Calu3 (cell line): Measurements from ENCODE around the gene ARID5B. TPM values are rescaled to one million over a fixed set of nuclear protein-coding genes. Genes with fewer than 3 reads are reported as not detected.

ENCODE experiments used
- BruUV-seq: library from RNA; stranded (reverse); fragments of 400-500 nt; replicated peaks from 2 replicates; lab custom pipeline; 2021; lab: Mats Ljungman, UMichigan
- CTCF ChIA-PET: fragments of 300-600 bp; sonication (Branson Sonifier 250); formaldehyde crosslinking; loops from one replicate; lab custom pipeline; 2022; ENCODE audit warnings: antibody characterized with exemption; lab: Charles Lee
- DNase-seq: peaks from one replicate; pipeline ENCODE4 v3.0.0; 2022
- H3K27ac Mint-ChIP-seq: one replicate; pipeline ENCODE4 v1.8.0; 2022; ENCODE audit warnings: mixed read lengths; ENCODE audit not compliant: unreplicated experiment
- H3K27me3 Mint-ChIP-seq: one replicate; pipeline ENCODE4 v1.8.0; 2022; ENCODE audit warnings: mixed read lengths; ENCODE audit not compliant: unreplicated experiment
- H3K36me3 Mint-ChIP-seq: one replicate; pipeline ENCODE4 v1.8.0; 2022; ENCODE audit warnings: mild to moderate bottlenecking, moderate library complexity, mixed read lengths; ENCODE audit not compliant: insufficient read depth, unreplicated experiment
- H3K4me1 Mint-ChIP-seq: one replicate; pipeline ENCODE4 v1.8.0; 2022; ENCODE audit warnings: mild to moderate bottlenecking, low read depth, mixed read lengths; ENCODE audit not compliant: unreplicated experiment
- H3K4me3 Mint-ChIP-seq: one replicate; pipeline ENCODE4 v1.8.0; 2022; ENCODE audit warnings: mild to moderate bottlenecking, low read depth, moderate library complexity, mixed read lengths; ENCODE audit not compliant: unreplicated experiment
- H3K9me3 Mint-ChIP-seq: one replicate; pipeline ENCODE4 v1.8.0; 2022; ENCODE audit warnings: low read depth, mixed read lengths; ENCODE audit not compliant: unreplicated experiment
- CTCF ChIP-seq: fragments of 200-600 bp; IDR thresholded peaks from one replicate; pipeline ENCODE4 v1.8.0; 2022; ENCODE audit warnings: antibody characterized with exemption; ENCODE audit not compliant: unreplicated experiment
- intact Hi-C: fragments of 100-400 bp; cut with micrococcal nuclease; formaldehyde crosslinking; loops from one replicate; pipeline ENCODE4 v1.10.0; 2022; ENCODE audit not compliant: unreplicated experiment
- total RNA-seq: library from RNA; stranded (reverse); gene quantifications from 2 replicates; pipeline ENCODE4 v1.2.3, GENCODE V29; 2022

Gene ARID5B
- total RNA-seq, 1 experiment from 2014 or later = 10.0 TPM

DNA sequence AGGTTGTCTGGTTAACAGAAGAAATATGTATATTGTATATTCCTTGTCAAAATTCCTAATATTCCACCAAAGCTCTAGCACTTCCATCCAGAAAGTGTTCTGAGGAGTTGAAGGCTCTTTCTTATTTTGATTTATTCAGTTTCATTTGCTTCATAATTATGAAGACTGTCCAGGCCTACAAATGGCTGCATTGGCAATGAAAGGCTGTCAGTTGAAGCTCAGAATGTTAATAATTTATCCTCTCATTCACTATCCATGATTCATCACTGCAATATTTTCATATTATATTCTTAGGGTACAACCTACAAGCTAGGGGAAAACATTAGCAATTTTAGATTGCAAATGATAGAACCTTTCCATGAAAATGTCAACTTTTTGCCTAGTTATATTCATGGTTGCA lies 57.3 kb downstream of the ARID5B start:
- TF ChIP-seq CTCF = no peak
- DNase-seq = no peak
- H3K4me1 Mint-ChIP-seq = peaks cover 18% of the 10 kb centered on the region
- CTCF ChIA-PET = no interaction called here
- H3K4me3 Mint-ChIP-seq = no peak overlapping the region
- H3K27me3 Mint-ChIP-seq = no peaks in the 10 kb centered on the region
- no peak overlapping the region for H3K27ac Mint-ChIP-seq
- no TSS peak for BruUV-seq
- no peaks in the 10 kb centered on the region for H3K9me3 Mint-ChIP-seq
- intact Hi-C loops = no loop called here
- no peaks in the 10 kb centered on the region for H3K36me3 Mint-ChIP-seq

DNA sequence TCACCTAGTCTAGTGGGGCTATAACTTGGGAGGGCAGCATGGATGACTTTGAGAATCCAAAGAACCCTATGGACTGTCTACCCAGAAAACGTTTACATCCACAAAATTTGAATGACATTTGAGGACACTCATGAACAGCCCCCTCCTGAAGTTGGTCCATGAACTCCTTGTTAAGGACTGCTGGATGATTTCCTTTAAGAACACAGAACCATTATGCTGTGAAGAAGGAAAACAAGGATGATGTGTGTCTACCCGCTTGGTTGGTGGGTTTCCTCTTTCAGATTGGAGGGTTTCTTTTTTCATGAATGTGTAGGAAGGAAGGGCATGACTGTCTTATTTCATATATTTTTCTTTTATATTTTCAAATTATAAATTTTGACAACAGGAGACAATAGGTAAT lies 58.3 kb downstream of the ARID5B start:
- Mint-ChIP-seq H3K36me3 (no peaks in the 10 kb centered on the region), H3K4me3 (no peak overlapping the region), H3K27ac (no peak overlapping the region), H3K27me3 (no peaks in the 10 kb centered on the region), H3K4me1 (peaks cover 28% of the 10 kb centered on the region), H3K9me3 (no peaks in the 10 kb centered on the region)
- BruUV-seq = no TSS peak
- no peak for TF ChIP-seq CTCF
- CTCF ChIA-PET = no interaction called here
- intact Hi-C loops = no loop called here
- DNase-seq = no peak

DNA sequence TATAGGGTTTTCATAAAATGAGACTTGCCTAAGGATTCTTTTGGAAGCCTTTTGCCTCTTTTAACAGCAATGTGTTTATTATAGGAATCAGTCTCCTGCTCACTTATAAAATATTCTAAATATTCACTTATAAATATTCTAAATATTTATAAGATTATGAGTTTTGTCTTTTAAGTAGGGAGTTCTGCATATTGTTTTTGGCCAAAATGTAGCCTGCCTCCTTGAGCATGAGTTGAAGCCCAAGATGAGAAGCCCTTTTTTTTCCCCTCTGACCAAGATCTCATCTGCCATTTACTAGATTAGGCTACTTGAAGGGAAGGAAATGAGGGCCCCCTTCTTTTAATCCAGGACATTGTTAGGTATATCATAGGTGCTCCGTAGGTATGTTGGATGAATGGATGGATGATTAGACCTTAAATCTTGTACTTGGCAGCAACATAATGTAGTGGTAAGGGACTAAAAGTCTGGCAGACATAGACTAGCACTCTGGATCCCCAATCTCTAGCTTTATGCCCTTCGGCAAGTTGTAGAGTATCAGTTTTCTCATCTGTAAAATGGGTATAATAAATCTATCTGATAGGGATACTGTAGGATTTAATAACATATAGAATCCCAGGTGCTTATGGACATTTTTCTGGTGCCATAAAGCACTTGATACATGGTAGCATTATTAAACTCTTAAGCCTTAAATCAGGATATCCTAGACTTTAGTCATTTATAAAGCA lies 59.1 kb downstream of the ARID5B start:
- CTCF ChIA-PET = no interaction called here
- Mint-ChIP-seq H3K9me3 (no peaks in the 10 kb centered on the region), H3K36me3 (no peaks in the 10 kb centered on the region), H3K4me1 (peaks cover 33% of the 10 kb centered on the region), H3K4me3 (no peak overlapping the region), H3K27me3 (no peaks in the 10 kb centered on the region), H3K27ac (no peak overlapping the region)
- BruUV-seq = no TSS peak
- intact Hi-C loops = no loop called here
- TF ChIP-seq CTCF = no peak
- DNase-seq = no peak

GRCh38 chr10:61961278-61961677 lies 59.8 kb downstream of the ARID5B start:
- DNase-seq = no peak
- CTCF ChIA-PET = interaction anchor here (0.6 kb wide), 1 partner anchor 17 kb away, joined by 3 read pairs; no protein-coding TSS in a partner anchor
- Mint-ChIP-seq H3K9me3 (no peaks in the 10 kb centered on the region), H3K27ac (no peak overlapping the region), H3K4me1 (peaks cover 35% of the 10 kb centered on the region), H3K36me3 (no peaks in the 10 kb centered on the region), H3K4me3 (no peak overlapping the region), H3K27me3 (no peaks in the 10 kb centered on the region)
- intact Hi-C loops = no loop called here
- TF ChIP-seq CTCF = no peak
- BruUV-seq = no TSS peak
